ENCODE measurements around the gene TMEM236. TPM values are rescaled to one million over a fixed set of nuclear protein-coding genes. Genes with fewer than 3 reads are reported as not detected.

The TMEM236 gene
- total and polyA plus RNA-seq, 2 donors: 0.44 to 1.2 TPM

- Histone ChIP-seq H3K4me1 (ENCODE audit: insufficient read depth) (no peaks in the 10 kb centered on the region), H3K27ac (ENCODE audit: low read depth) (no peak overlapping the region), H3K4me3 (ENCODE audit: low read depth, low read length) (no peak overlapping the region), H3K36me3 (ENCODE audit: insufficient read depth) (no peaks in the 10 kb centered on the region)
- DNase-seq (ENCODE audit: extremely low spot score): no peak
- WGBS: 56% methylated on average over 7 of the region's 7 CpGs
Measured at GRCh38 chr10:17756557-17757217, 4.7 kb downstream of the TMEM236 start.

- no peak overlapping the region for H3K4me3 ChIP-seq (ENCODE audit: low read depth, low read length)
- no peaks in the 10 kb centered on the region for H3K36me3 ChIP-seq (ENCODE audit: insufficient read depth)
- no peaks in the 10 kb centered on the region for H3K4me1 ChIP-seq (ENCODE audit: insufficient read depth)
- DNase-seq (ENCODE audit: extremely low spot score): no peak
- H3K27ac ChIP-seq (ENCODE audit: low read depth): no peak overlapping the region
- WGBS: 86% methylated on average over 2 of the region's 2 CpGs
Measured at GRCh38 chr10:17758200-17758599, 6.2 kb downstream of the TMEM236 start.

GRCh38 chr10:17758896-17759295 lies 6.9 kb downstream of the TMEM236 start:
- no peak overlapping the region for H3K27ac ChIP-seq (ENCODE audit: low read depth)
- H3K4me3 ChIP-seq (ENCODE audit: low read depth, low read length): no peak overlapping the region
- H3K4me1 ChIP-seq (ENCODE audit: insufficient read depth): no peaks in the 10 kb centered on the region
- DNase-seq (ENCODE audit: extremely low spot score): no peak
- H3K36me3 ChIP-seq (ENCODE audit: insufficient read depth): no peaks in the 10 kb centered on the region

- Histone ChIP-seq H3K36me3 (ENCODE audit: insufficient read depth) (no peaks in the 10 kb centered on the region), H3K27ac (ENCODE audit: low read depth) (no peak overlapping the region), H3K4me1 (ENCODE audit: insufficient read depth) (no peaks in the 10 kb centered on the region), H3K4me3 (ENCODE audit: low read depth, low read length) (no peak overlapping the region)
- WGBS: 57% methylated on average over 4 of the region's 4 CpGs
- DNase-seq (ENCODE audit: extremely low spot score): no peak
Measured at GRCh38 chr10:17764142-17764541, 12.1 kb downstream of the TMEM236 start.

- no peaks in the 10 kb centered on the region for H3K36me3 ChIP-seq (ENCODE audit: insufficient read depth)
- no peak for DNase-seq (ENCODE audit: extremely low spot score)
- WGBS: 72% methylated on average over 3 of the region's 3 CpGs
- H3K27ac ChIP-seq (ENCODE audit: low read depth): no peak overlapping the region
- H3K4me1 ChIP-seq (ENCODE audit: insufficient read depth): no peaks in the 10 kb centered on the region
- H3K4me3 ChIP-seq (ENCODE audit: low read depth, low read length): no peak overlapping the region
Measured at GRCh38 chr10:17765602-17766001, 13.6 kb downstream of the TMEM236 start.

GRCh38 chr10:17766731-17767130 lies 14.7 kb downstream of the TMEM236 start:
- WGBS: 85% methylated on average over 1 of the region's 1 CpG
- Histone ChIP-seq H3K4me3 (ENCODE audit: low read depth, low read length) (no peak overlapping the region), H3K4me1 (ENCODE audit: insufficient read depth) (no peaks in the 10 kb centered on the region), H3K27ac (ENCODE audit: low read depth) (no peak overlapping the region), H3K36me3 (ENCODE audit: insufficient read depth) (no peaks in the 10 kb centered on the region)
- DNase-seq (ENCODE audit: extremely low spot score): no peak

GRCh38 chr10:17768496-17768895 lies 16.5 kb downstream of the TMEM236 start:
- no peaks in the 10 kb centered on the region for H3K36me3 ChIP-seq (ENCODE audit: insufficient read depth)
- H3K27ac ChIP-seq (ENCODE audit: low read depth): no peak overlapping the region
- H3K4me3 ChIP-seq (ENCODE audit: low read depth, low read length): no peak overlapping the region
- WGBS: 90% methylated on average over 5 of the region's 5 CpGs
- DNase-seq (ENCODE audit: extremely low spot score): no peak
- H3K4me1 ChIP-seq (ENCODE audit: insufficient read depth): no peaks in the 10 kb centered on the region

GRCh38 chr10:17768957-17769356 lies 17.0 kb downstream of the TMEM236 start:
- Histone ChIP-seq H3K36me3 (ENCODE audit: insufficient read depth) (no peaks in the 10 kb centered on the region), H3K27ac (ENCODE audit: low read depth) (no peak overlapping the region), H3K4me1 (ENCODE audit: insufficient read depth) (no peaks in the 10 kb centered on the region), H3K4me3 (ENCODE audit: low read depth, low read length) (no peak overlapping the region)
- 56% methylated on average over 5 of the region's 5 CpGs for WGBS
- DNase-seq (ENCODE audit: extremely low spot score): no peak

- WGBS: 85% methylated on average over 4 of the region's 4 CpGs
- H3K27ac ChIP-seq (ENCODE audit: low read depth): no peak overlapping the region
Measured at GRCh38 chr10:17771017-17771416, 19.0 kb downstream of the TMEM236 start.

GRCh38 chr10:17779784-17780183 lies 27.8 kb downstream of the TMEM236 start:
- no peaks in the 10 kb centered on the region for H3K36me3 ChIP-seq (ENCODE audit: insufficient read depth)
- no peaks in the 10 kb centered on the region for H3K4me1 ChIP-seq (ENCODE audit: insufficient read depth)
- WGBS: 48% methylated on average over 4 of the region's 4 CpGs
- no peak overlapping the region for H3K4me3 ChIP-seq (ENCODE audit: low read depth, low read length)
- H3K27ac ChIP-seq (ENCODE audit: low read depth): no peak overlapping the region
- no peak for DNase-seq (ENCODE audit: extremely low spot score)

More at GRCh38 chr10:17771017-17771416, 19.0 kb downstream of the TMEM236 start:
- no peaks in the 10 kb centered on the region for H3K36me3 ChIP-seq (ENCODE audit: insufficient read depth)
- no peak for DNase-seq (ENCODE audit: extremely low spot score)
- H3K4me1 ChIP-seq (ENCODE audit: insufficient read depth): no peaks in the 10 kb centered on the region
- no peak overlapping the region for H3K4me3 ChIP-seq (ENCODE audit: low read depth, low read length)

- DNase-seq (ENCODE audit: extremely low spot score): no peak
- no peak overlapping the region for H3K27ac ChIP-seq (ENCODE audit: low read depth)
- WGBS: 86% methylated on average over 4 of the region's 4 CpGs
- H3K4me1 ChIP-seq (ENCODE audit: insufficient read depth): no peaks in the 10 kb centered on the region
- H3K36me3 ChIP-seq (ENCODE audit: insufficient read depth): no peaks in the 10 kb centered on the region
- H3K4me3 ChIP-seq (ENCODE audit: low read depth, low read length): no peak overlapping the region
Measured at GRCh38 chr10:17780727-17781126, 28.7 kb downstream of the TMEM236 start.

- WGBS: 90% methylated on average over 2 of the region's 2 CpGs
- DNase-seq (ENCODE audit: extremely low spot score): no peak
- Histone ChIP-seq H3K27ac (ENCODE audit: low read depth) (no peak overlapping the region), H3K4me1 (ENCODE audit: insufficient read depth) (no peaks in the 10 kb centered on the region), H3K4me3 (ENCODE audit: low read depth, low read length) (no peak overlapping the region), H3K36me3 (ENCODE audit: insufficient read depth) (no peaks in the 10 kb centered on the region)
Measured at GRCh38 chr10:17781856-17782255, 29.9 kb downstream of the TMEM236 start.

- no peak overlapping the region for H3K4me3 ChIP-seq (ENCODE audit: low read depth, low read length)
- H3K36me3 ChIP-seq (ENCODE audit: insufficient read depth): no peaks in the 10 kb centered on the region
- no peak for DNase-seq (ENCODE audit: extremely low spot score)
- no peak overlapping the region for H3K27ac ChIP-seq (ENCODE audit: low read depth)
- H3K4me1 ChIP-seq (ENCODE audit: insufficient read depth): no peaks in the 10 kb centered on the region
- WGBS: 48% methylated on average over 16 of the region's 16 CpGs
Measured at GRCh38 chr10:17782921-17783665, 31.1 kb downstream of the TMEM236 start.

- 68% methylated on average over 1 of the region's 1 CpG for WGBS
- Histone ChIP-seq H3K4me1 (ENCODE audit: insufficient read depth) (no peaks in the 10 kb centered on the region), H3K36me3 (ENCODE audit: insufficient read depth) (no peaks in the 10 kb centered on the region), H3K27ac (ENCODE audit: low read depth) (no peak overlapping the region), H3K4me3 (ENCODE audit: low read depth, low read length) (no peak overlapping the region)
- no peak for DNase-seq (ENCODE audit: extremely low spot score)
Measured at GRCh38 chr10:17783751-17784150, 31.8 kb downstream of the TMEM236 start.

Data from urinary bladder (tissue), 4 donors.